Ectodermal cell (in vitro differentiated cells): ENCODE data around the gene OR14A16.

Experiments used
- H3K27ac ChIP-seq: 2 replicates; pipeline ENCODE4 v1.7.0; 2013; ENCODE audit warnings: mild to moderate bottlenecking, low read depth, low read length; ENCODE audit not compliant: insufficient read depth, poor library complexity, severe bottlenecking
- H3K27me3 ChIP-seq: 2 replicates; pipeline ENCODE4 v1.7.0; 2013; ENCODE audit warnings: mild to moderate bottlenecking, low read length; ENCODE audit not compliant: insufficient read depth, control insufficient read depth, poor library complexity, severe bottlenecking
- H3K36me3 ChIP-seq: one replicate; pipeline ENCODE4 v1.7.0; 2013; ENCODE audit warnings: low read length; ENCODE audit not compliant: control insufficient read depth, insufficient read depth
- H3K4me1 ChIP-seq: one replicate; pipeline ENCODE4 v1.7.0; 2013; ENCODE audit warnings: low read length; ENCODE audit not compliant: control insufficient read depth, insufficient read depth
- H3K4me3 ChIP-seq: 2 replicates; pipeline ENCODE4 v1.7.0; 2013; ENCODE audit warnings: low read depth, low read length, control low read depth; ENCODE audit not compliant: insufficient read depth
- H3K9me3 ChIP-seq: 2 replicates; pipeline ENCODE4 v1.7.0; 2013; ENCODE audit warnings: mild to moderate bottlenecking, low read length, moderate library complexity; ENCODE audit not compliant: control insufficient read depth

OR14A16 gene

GRCh38 chr1:247769603-247770002, 54.3 kb downstream of the OR14A16 start:
- Histone ChIP-seq H3K36me3 (no peaks in the 10 kb centered on the region), H3K4me1 (no peaks in the 10 kb centered on the region), H3K27ac (no peak overlapping the region), H3K4me3 (no peak overlapping the region), H3K9me3 (peaks cover 9% of the 10 kb centered on the region), H3K27me3 (no peaks in the 10 kb centered on the region)
